ENCODE results near the gene SRD5A3. TPM values are rescaled to one million over a fixed set of nuclear protein-coding genes. Genes with fewer than 3 reads are reported as not detected.
A peak's percentile ranks its signal among the peaks of the same experiment; 100 is the strongest.

Gene SRD5A3
- total and polyA plus RNA-seq, 8 donors: 1.8 to 13.0 (median 9.3) TPM; not detected in 1

DNA sequence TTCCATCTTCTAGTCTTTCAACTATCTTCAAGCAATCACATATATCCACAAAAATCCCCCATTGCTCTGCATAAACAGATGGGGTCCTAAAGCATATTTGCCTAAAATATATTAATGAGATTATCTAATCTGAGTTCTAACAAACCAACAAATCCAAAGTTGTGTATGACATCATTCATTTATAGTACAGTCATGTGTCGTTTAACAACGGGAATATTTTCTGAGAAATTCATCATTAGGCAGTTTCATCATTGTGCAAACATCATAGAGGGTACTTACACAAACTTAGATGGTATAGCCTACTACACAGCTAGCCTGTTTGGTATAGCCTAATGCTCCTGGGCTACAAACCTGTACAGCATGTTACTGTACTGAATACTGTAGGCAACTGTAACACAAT is 38.0 kb upstream of the SRD5A3 start:
- intact Hi-C loops (cut with DNase I; ENCODE audit: low total_unique reads): no loop called here
- Histone ChIP-seq H3K4me3 (no peak overlapping the region), H3K4me1 (no peaks in the 10 kb centered on the region), H3K9me3 (no peaks in the 10 kb centered on the region), H3K36me3 (no peaks in the 10 kb centered on the region), H3K27me3 (no peaks in the 10 kb centered on the region), H3K27ac (no peak overlapping the region)
- TF ChIP-seq EP300 (IDR thresholded peaks at IDR 0.05): no peak
- TF ChIP-seq POLR2A (IDR thresholded peaks at IDR 0.05): no peak
- no peak for TF ChIP-seq POLR2AphosphoS5 (IDR thresholded peaks at IDR 0.05)
- TF ChIP-seq, protein P1, sequence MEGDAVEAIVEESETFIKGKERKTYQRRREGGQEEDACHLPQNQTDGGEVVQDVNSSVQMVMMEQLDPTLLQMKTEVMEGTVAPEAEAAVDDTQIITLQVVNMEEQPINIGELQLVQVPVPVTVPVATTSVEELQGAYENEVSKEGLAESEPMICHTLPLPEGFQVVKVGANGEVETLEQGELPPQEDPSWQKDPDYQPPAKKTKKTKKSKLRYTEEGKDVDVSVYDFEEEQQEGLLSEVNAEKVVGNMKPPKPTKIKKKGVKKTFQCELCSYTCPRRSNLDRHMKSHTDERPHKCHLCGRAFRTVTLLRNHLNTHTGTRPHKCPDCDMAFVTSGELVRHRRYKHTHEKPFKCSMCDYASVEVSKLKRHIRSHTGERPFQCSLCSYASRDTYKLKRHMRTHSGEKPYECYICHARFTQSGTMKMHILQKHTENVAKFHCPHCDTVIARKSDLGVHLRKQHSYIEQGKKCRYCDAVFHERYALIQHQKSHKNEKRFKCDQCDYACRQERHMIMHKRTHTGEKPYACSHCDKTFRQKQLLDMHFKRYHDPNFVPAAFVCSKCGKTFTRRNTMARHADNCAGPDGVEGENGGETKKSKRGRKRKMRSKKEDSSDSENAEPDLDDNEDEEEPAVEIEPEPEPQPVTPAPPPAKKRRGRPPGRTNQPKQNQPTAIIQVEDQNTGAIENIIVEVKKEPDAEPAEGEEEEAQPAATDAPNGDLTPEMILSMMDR (IDR thresholded peaks at IDR 0.05): no peak
- WGBS, 5 donors: 35 to 64% (median 49%) methylated on average over 2 of the region's 2 CpGs
- no peak for DNase-seq

- DNase-seq: no peak
- Histone ChIP-seq H3K36me3 (no peaks in the 10 kb centered on the region), H3K27ac (no peak overlapping the region), H3K27me3 (no peaks in the 10 kb centered on the region), H3K9me3 (no peaks in the 10 kb centered on the region), H3K4me3 (no peak overlapping the region), H3K4me1 (no peaks in the 10 kb centered on the region)
- WGBS, 5 donors: 75 to 81% (median 79%) methylated on average over 5 of the region's 5 CpGs
- intact Hi-C loops (cut with DNase I; ENCODE audit: low total_unique reads): loop anchor here (10.0 kb wide), 1 partner anchor 337 kb away; no protein-coding TSS in a partner anchor
- TF ChIP-seq, protein P1 (IDR thresholded peaks at IDR 0.05): no peak
- TF ChIP-seq POLR2AphosphoS5 (IDR thresholded peaks at IDR 0.05) (no peak), EP300 (IDR thresholded peaks at IDR 0.05) (no peak), POLR2A (IDR thresholded peaks at IDR 0.05) (no peak)
These were observed 34.1 kb upstream of the SRD5A3 start for GRCh38 chr4:55311792-55312488.

GRCh38 chr4:55312489-55313101 is 33.4 kb upstream of the SRD5A3 start:
- TF ChIP-seq, protein P1 (IDR thresholded peaks at IDR 0.05): peak in 5 of 7 experiments; percentile 32 to 49 (median 41)
- TF ChIP-seq POLR2A (IDR thresholded peaks at IDR 0.05): no peak
- intact Hi-C loops (cut with DNase I; ENCODE audit: low total_unique reads): loop anchor here (10.0 kb wide), 1 partner anchor 338 kb away; no protein-coding TSS in a partner anchor
- no peaks in the 10 kb centered on the region for H3K36me3 ChIP-seq
- H3K9me3 ChIP-seq: no peaks in the 10 kb centered on the region
- H3K27me3 ChIP-seq: no peaks in the 10 kb centered on the region
- no peak overlapping the region for H3K27ac ChIP-seq
- DNase-seq: peak; percentile 34 to 66
- no peak overlapping the region for H3K4me3 ChIP-seq
- no peaks in the 10 kb centered on the region for H3K4me1 ChIP-seq
- 92 to 97% (median 96%) methylated on average over 1 of the region's 1 CpG for WGBS, 5 donors

GRCh38 chr4:55314141-55314820 is 31.8 kb upstream of the SRD5A3 start:
- intact Hi-C loops (cut with DNase I; ENCODE audit: low total_unique reads): loop anchor here (10.0 kb wide), 1 partner anchor 339 kb away; no protein-coding TSS in a partner anchor
- Histone ChIP-seq H3K36me3 (no peaks in the 10 kb centered on the region), H3K4me3 (no peak overlapping the region), H3K27me3 (no peaks in the 10 kb centered on the region), H3K9me3 (no peaks in the 10 kb centered on the region), H3K4me1 (peaks cover 0 to 16% (median 4%) of the 10 kb centered on the region in 4 donors), H3K27ac (no peak overlapping the region)
- TF ChIP-seq POLR2AphosphoS5 (IDR thresholded peaks at IDR 0.05) (no peak), EP300 (IDR thresholded peaks at IDR 0.05) (no peak), POLR2A (IDR thresholded peaks at IDR 0.05) (no peak)
- TF ChIP-seq, protein P1 (IDR thresholded peaks at IDR 0.05): no peak
- WGBS, 5 donors: 38 to 56% (median 48%) methylated on average over 4 of the region's 4 CpGs
- no peak for DNase-seq

Data from stomach (tissue), 9 donors.